Measurements from ENCODE around the gene MTAP. TPM values are rescaled to one million over a fixed set of nuclear protein-coding genes. Genes with fewer than 3 reads are reported as not detected.

Gene MTAP
- total RNA-seq, 1 experiment from 2014 or later, result 102 TPM

DNA sequence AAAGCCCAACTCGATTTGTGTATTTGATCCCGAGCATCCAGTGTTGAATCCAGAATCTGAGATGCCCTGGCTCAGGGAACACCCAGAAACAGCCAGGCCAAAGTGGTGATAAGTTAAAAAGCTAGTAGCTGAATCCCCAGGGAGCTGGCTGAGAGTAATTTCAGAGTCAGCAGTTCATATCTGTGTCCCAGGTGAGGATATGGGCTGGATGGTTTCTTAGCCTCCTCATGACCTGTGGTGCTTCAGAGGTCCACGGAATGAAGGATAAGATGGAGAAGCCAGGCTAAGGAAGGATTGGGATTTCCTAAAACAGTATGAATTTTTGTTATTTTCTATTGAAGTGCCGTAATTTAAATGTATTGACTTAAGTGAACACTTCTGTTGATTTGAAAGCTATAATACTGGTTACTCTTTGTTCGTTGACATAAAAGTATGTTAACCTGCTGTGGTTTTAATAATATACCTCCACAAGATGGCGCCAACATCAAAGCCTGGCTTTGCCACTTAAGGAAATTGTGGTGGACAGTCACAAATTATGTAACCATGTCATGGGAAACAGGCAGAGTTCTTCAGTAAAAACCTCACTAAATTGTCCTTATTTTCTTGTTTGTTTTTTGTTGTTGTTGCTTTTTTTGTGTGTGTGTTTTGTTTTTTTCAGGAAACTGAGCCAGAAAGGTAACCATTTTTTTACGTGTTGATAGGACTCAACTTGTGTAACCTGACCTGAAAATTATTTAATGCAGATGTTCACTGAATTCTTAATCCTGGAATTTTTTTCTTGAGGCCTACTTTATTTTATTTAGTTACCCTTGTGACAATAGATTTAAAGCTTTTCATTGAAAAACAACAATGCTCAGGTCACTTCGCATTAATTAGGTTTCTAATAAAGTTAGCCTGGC is 11.4 kb downstream of the MTAP start:
- H2BK15ac ChIP-seq (ENCODE audit: low read depth, low read length), result no peak overlapping the region
- no peak overlapping the region for H3T11ph ChIP-seq (ENCODE audit: low read length)
- no CpG with 5 or more reads among the region's 8 CpGs for WGBS (ENCODE audit: extremely low coverage, insufficient read length, low lambda C conversion rate)
- H3K23me2 ChIP-seq (ENCODE audit: insufficient read length, low read depth, low read length, poor library complexity, severe bottlenecking), result no peaks in the 10 kb centered on the region
- TF ChIP-seq, protein P1, sequence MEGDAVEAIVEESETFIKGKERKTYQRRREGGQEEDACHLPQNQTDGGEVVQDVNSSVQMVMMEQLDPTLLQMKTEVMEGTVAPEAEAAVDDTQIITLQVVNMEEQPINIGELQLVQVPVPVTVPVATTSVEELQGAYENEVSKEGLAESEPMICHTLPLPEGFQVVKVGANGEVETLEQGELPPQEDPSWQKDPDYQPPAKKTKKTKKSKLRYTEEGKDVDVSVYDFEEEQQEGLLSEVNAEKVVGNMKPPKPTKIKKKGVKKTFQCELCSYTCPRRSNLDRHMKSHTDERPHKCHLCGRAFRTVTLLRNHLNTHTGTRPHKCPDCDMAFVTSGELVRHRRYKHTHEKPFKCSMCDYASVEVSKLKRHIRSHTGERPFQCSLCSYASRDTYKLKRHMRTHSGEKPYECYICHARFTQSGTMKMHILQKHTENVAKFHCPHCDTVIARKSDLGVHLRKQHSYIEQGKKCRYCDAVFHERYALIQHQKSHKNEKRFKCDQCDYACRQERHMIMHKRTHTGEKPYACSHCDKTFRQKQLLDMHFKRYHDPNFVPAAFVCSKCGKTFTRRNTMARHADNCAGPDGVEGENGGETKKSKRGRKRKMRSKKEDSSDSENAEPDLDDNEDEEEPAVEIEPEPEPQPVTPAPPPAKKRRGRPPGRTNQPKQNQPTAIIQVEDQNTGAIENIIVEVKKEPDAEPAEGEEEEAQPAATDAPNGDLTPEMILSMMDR (conservative IDR thresholded peaks at IDR 0.05), result peak; percentile 82
- no peak overlapping the region for H3K23ac ChIP-seq (ENCODE audit: insufficient read length, low read depth, low read length)
- no peak overlapping the region for H4K91ac ChIP-seq (ENCODE audit: insufficient read length, low read depth, low read length)
- H2BK20ac ChIP-seq (ENCODE audit: low read depth, low read length, poor library complexity, severe bottlenecking), result no peak overlapping the region
- no peak overlapping the region for H4K8ac ChIP-seq (replicated peaks; ENCODE audit: insufficient read length, low read depth, low read length)
- no peak overlapping the region for H3K18ac ChIP-seq (ENCODE audit: insufficient read length, low read depth, low read length)
- H3K27ac Mint-ChIP-seq, result no peak overlapping the region
- H3K56ac ChIP-seq (ENCODE audit: insufficient read length, low read depth, low read length), result no peak overlapping the region
- H3K14ac ChIP-seq (ENCODE audit: insufficient read depth, low read length), result no peak overlapping the region
- peaks cover 2% of the 10 kb centered on the region for H4K20me1 ChIP-seq (ENCODE audit: control insufficient read depth, insufficient read depth, insufficient read length)
- peaks cover 7% of the 10 kb centered on the region for H3K79me1 ChIP-seq (ENCODE audit: insufficient read depth, low read depth, low read length, poor library complexity, severe bottlenecking)
- peaks cover 54 to 79% (median 56%) of the 10 kb centered on the region in 3 experiments for H3K36me3 Mint-ChIP-seq (ENCODE audit: insufficient read depth in 1 of 3, low read depth in 3 of 3)
- H3K79me2 ChIP-seq (ENCODE audit: insufficient read depth, low read length), result peaks cover 21% of the 10 kb centered on the region; the same call in 1 of the 2 replicates
- no peaks in the 10 kb centered on the region for H3K9me3 ChIP-seq (ENCODE audit: control insufficient read depth, low read depth, low read length)
- no peak overlapping the region for H3K4ac ChIP-seq (ENCODE audit: low read depth, low read length)
- H2BK120ac ChIP-seq (ENCODE audit: low read depth, low read length, poor library complexity, severe bottlenecking), result no peak overlapping the region
- H3K4me3 Mint-ChIP-seq, result no peak overlapping the region
- H3K4me1 Mint-ChIP-seq, result peaks cover 0 to 2% of the 10 kb centered on the region in 2 experiments; a peak in 2 of 4 replicates
- no peaks in the 10 kb centered on the region for H3K4me1 ChIP-seq (ENCODE audit: insufficient read depth, low read length)
- no peak for DNase-seq
- no peaks in the 10 kb centered on the region for H3K27me3 Mint-ChIP-seq (ENCODE audit: low read depth)
- no peak overlapping the region for H2AFZ ChIP-seq (ENCODE audit: low read length)
- H3K9ac ChIP-seq (ENCODE audit: extremely low read depth, insufficient read length, low read length), result no peak overlapping the region
- no peak overlapping the region for H3K27ac ChIP-seq (ENCODE audit: insufficient read length, low read depth, low read length)
- no peak overlapping the region for H3K4me2 ChIP-seq (ENCODE audit: insufficient read depth, insufficient read length, low read length)
- H2BK12ac ChIP-seq (ENCODE audit: insufficient read length, low read depth, low read length), result no peak overlapping the region
- H2BK5ac ChIP-seq (ENCODE audit: insufficient read length, low read length), result no peak overlapping the region
- H4K5ac ChIP-seq (ENCODE audit: insufficient read length, low read depth, low read length), result no peak overlapping the region
- H3K9me3 Mint-ChIP-seq, result peaks cover 2 to 5% of the 10 kb centered on the region in 2 experiments; a peak in 3 of 5 replicates
- no peaks in the 10 kb centered on the region; the same call in 1 of the 2 replicates for H3K27me3 ChIP-seq (ENCODE audit: insufficient read depth, low read length)
- no peak overlapping the region for H2AK5ac ChIP-seq (ENCODE audit: insufficient read length, low read length)

Measured in H9 (cell line).